Prostate gland (tissue), 2 donors: ENCODE results near the gene CHST11. TPM values are rescaled to one million over a fixed set of nuclear protein-coding genes. Genes with fewer than 3 reads are reported as not detected.

ENCODE experiments used
- DNase-seq: peaks from one replicate; pipeline ENCODE4 v3.0.0-alpha.2; 2019; ENCODE audit warnings: low spot score
- H3K27ac ChIP-seq, 2 donors: fragments of 200-600 bp; sonication (generic); 2 replicates each; pipeline ENCODE4 v1.5.1; 2017 to 2019
- H3K27me3 ChIP-seq: fragments of 200-600 bp; sonication (generic); replicated peaks from 2 replicates; pipeline ENCODE4 v1.5.1; 2019; ENCODE audit not compliant: insufficient read depth
- H3K36me3 ChIP-seq, 2 donors: fragments of 200-600 bp; sonication (generic); 1 replicate in 1 of 2; 2 replicates in 1 of 2; pipeline versions ENCODE4 v1.5.1 to v1.8.1; 2017 to 2019
- H3K4me1 ChIP-seq: fragments of 200-600 bp; sonication (generic); replicated peaks from 2 replicates; pipeline ENCODE4 v1.5.1; 2019
- H3K4me3 ChIP-seq, 2 donors: fragments of 200-600 bp; sonication (generic); 2 replicates each; pipeline ENCODE4 v1.5.1; 2017 to 2019
- H3K9me3 ChIP-seq: fragments of 200-600 bp; sonication (generic); 2 replicates; pipeline ENCODE4 v1.5.1; 2017
- POLR2A ChIP-seq: fragments of 450-650 bp; IDR thresholded peaks from one replicate; pipeline ENCODE4 v1.6.1; 2016; ENCODE audit warnings: antibody characterized with exemption, mild to moderate bottlenecking
- POLR2AphosphoS5 ChIP-seq: sonication (generic); formaldehyde crosslinking; IDR thresholded peaks from one replicate; pipeline ENCODE4 v1.6.1; 2017; ENCODE audit warnings: antibody characterized with exemption
- WGBS: methylation state at CpG from one replicate; pipeline ENCODE4 v1.1.5; 2018; 5-methylcytosine and 5-hydroxymethylcytosine counted together
- intact Hi-C: fragments of 100-400 bp; cut with DNase I; formaldehyde crosslinking; loops from one replicate; pipeline ENCODE4 v1.14.2; 2022
- total RNA-seq, 2 donors: library from RNA; depleted of rRNA; stranded (reverse); fragments of >200 nt; gene quantifications; one replicate each; pipeline ENCODE4 v1.1.0, GENCODE V29; 2016
- TF ChIP-seq, protein P1 (sequence below), 4 experiments: fragments of 200-600 bp in 2 of 4; fragments of 450-650 bp in 2 of 4; sonication (generic) in 2 of 4; IDR thresholded peaks; 1 replicate in 3 of 4; 2 replicates in 1 of 4; pipeline ENCODE4 v1.5.1; 2016 to 2019; ENCODE audit warnings: antibody characterized with exemption in 4 of 4, mild to moderate bottlenecking in 2 of 4, moderate library complexity in 2 of 4

The CHST11 gene
- total RNA-seq, 2 donors from 2014 or later, result 10.4 to 25.4 TPM

DNA sequence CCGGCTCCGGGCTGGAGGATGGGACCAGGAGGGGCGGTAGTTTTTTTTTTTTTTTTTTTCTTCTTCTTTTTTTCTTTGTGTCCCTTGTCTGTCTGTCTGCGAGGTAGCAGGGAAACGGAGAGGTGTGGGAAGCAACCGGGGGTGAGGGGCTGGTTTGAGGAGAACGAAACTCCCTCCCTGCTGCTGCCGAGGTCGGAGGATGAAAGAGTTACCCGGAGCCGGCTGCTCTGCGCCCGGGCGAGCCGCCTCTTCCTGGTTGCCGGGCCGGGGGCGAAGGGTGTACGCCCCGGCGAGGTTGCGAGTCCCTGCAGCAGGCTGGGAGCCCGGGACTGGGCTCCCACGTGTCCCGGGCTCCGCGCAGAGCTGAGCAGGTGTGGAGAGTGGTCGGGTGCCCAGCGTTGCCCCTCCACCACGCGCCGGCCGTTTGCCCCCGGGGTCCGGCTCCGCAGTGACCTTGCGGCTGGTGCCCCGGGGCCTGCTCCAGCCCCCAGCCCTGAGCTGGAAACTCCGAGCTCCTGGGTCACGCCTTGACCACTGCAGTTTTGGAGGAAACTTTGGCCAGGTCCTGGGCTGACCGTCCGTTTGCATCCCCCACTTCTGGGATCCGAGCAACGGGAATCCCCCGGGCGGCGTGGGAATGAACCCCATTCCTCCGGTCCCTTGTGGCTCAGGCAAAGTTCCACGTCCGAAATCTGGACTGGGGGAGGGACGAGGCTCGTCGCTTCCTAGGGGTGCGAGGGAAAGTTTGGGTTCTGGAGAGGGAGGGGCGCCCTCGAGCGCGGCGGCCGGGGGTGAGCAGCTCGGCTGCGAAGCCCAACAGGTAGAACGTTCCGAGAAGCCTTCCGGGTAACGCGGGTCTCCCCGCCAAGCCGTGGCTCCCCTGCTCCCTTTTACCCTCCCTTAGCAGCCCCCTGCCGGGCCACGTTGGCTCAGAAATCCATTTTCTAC, 1.3 kb downstream of the CHST11 start:
- under 1% methylated on average over 67 of the region's 71 CpGs for WGBS
- Histone ChIP-seq H3K36me3 (no peaks in the 10 kb centered on the region), H3K27ac (peak overlapping the region; percentile 66 to 80), H3K9me3 (no peaks in the 10 kb centered on the region), H3K4me3 (peak overlapping the region; percentile 48 to 68), H3K27me3 (no peaks in the 10 kb centered on the region), H3K4me1 (no peaks in the 10 kb centered on the region)
- intact Hi-C loops, result no loop called here
- TF ChIP-seq, protein P1, sequence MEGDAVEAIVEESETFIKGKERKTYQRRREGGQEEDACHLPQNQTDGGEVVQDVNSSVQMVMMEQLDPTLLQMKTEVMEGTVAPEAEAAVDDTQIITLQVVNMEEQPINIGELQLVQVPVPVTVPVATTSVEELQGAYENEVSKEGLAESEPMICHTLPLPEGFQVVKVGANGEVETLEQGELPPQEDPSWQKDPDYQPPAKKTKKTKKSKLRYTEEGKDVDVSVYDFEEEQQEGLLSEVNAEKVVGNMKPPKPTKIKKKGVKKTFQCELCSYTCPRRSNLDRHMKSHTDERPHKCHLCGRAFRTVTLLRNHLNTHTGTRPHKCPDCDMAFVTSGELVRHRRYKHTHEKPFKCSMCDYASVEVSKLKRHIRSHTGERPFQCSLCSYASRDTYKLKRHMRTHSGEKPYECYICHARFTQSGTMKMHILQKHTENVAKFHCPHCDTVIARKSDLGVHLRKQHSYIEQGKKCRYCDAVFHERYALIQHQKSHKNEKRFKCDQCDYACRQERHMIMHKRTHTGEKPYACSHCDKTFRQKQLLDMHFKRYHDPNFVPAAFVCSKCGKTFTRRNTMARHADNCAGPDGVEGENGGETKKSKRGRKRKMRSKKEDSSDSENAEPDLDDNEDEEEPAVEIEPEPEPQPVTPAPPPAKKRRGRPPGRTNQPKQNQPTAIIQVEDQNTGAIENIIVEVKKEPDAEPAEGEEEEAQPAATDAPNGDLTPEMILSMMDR (IDR thresholded peaks at IDR 0.05), result no peak
- TF ChIP-seq POLR2A, result no peak
- TF ChIP-seq POLR2AphosphoS5, result no peak
- DNase-seq, result no peak

DNA sequence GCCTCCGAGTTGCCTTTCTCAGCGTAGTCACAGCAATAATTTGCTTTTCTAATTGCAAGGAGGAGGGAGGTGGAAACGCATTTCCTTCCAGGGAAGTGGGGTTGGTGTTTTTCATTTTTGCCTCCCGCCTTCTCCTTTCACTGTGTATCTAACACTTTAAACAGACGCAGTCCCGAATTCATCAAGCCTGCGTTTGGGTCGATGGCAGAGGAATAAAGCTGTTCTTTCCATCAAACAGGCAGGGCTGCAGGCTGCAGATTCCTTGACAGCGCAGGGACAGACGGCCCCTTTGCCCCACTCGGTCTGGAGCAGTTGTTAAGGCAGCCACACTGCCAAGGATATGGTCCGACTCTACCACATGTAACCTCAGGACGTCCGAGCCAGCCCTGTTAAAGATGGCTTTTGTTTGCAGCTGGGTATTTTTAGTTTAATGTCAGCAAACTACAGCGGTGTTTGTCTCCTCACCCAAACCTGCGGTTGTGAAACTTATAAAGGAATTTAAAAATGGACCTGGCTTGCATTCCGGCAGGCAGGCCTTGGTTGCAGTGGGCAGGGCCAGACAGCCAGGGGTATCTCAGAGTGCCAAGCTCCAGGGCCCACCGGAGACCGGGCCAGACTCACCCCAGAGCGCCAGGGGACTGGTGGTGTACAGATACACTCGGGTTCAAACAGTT, 2.1 kb downstream of the CHST11 start:
- no peaks in the 10 kb centered on the region for H3K4me1 ChIP-seq
- no peaks in the 10 kb centered on the region for H3K9me3 ChIP-seq
- TF ChIP-seq POLR2A (no peak), POLR2AphosphoS5 (no peak)
- TF ChIP-seq, protein P1 (IDR thresholded peaks at IDR 0.05), result no peak
- peak overlapping the region; percentile 48 to 68 for H3K4me3 ChIP-seq
- no peak for DNase-seq
- H3K27me3 ChIP-seq, result no peaks in the 10 kb centered on the region
- 15% methylated on average over 21 of the region's 21 CpGs for WGBS
- no peaks in the 10 kb centered on the region for H3K36me3 ChIP-seq
- peak overlapping the region; percentile 66 to 80 for H3K27ac ChIP-seq
- intact Hi-C loops, result no loop called here

DNA sequence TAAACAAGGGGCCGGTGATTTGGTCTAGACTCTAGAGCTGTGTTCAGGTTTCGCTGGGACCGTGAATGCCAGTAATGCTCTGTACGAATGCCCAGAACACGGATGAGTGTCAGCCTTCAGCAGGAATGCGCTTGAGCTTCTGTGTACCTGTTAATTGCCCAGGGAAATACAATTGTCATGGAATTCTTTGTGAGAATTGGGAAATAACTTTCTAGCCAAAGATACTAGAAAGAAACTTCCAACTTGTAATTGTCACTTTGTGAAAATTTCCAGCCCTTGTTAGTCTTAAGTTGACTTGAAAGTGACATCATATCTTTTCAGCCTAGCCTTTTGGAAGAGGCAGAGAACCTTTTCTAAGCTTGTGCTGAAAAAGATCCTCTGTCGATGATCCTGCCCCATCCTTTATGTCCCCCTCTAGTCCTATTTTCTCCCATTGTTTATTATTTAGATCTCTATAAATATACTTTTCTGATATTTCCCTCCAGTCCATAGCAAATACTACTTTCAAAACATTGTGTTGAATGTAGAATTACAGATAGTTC, 2.7 kb downstream of the CHST11 start:
- H3K27me3 ChIP-seq, result no peaks in the 10 kb centered on the region
- TF ChIP-seq, protein P1 (IDR thresholded peaks at IDR 0.05), result no peak
- TF ChIP-seq POLR2AphosphoS5, result no peak
- TF ChIP-seq POLR2A, result no peak
- peak; percentile 14 for DNase-seq
- peak overlapping the region; percentile 66 to 80 for H3K27ac ChIP-seq
- no peaks in the 10 kb centered on the region for H3K4me1 ChIP-seq
- H3K9me3 ChIP-seq, result no peaks in the 10 kb centered on the region
- intact Hi-C loops, result no loop called here
- peak overlapping the region; percentile 48 to 68 for H3K4me3 ChIP-seq
- WGBS, result 52% methylated on average over 7 of the region's 7 CpGs
- H3K36me3 ChIP-seq, result no peaks in the 10 kb centered on the region

DNA sequence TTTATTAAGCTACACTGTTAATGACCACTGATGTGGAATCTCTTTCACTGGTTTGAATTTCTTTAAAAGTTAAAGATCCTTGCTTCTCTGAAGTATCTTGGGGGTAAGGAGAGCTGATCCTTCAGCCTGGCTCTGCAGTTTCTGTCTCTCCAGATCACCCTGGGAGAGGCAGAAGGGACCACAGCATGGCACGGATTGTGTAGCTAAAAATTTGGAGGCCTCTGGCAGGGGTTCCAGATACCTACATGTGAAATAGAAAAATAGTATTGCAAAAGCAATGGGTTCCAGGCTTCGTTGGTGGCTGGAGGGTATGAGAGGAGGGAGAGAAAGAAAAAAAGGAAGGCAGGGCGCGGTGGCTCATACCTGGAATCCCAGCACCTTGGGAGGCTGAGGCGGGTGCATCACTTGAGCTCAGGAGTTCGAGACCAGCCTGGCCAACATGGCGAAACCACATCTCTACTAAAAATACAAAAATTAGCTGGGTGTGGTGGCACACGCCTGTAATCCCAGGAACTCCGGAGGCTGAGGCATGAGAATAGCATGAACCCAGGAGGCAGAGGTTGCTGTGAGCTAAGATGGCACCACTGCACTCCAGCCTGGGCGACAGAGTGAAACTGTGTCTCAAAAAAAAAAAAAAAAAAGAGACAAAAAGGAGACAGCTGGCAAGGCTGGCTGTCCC, 3.4 kb downstream of the CHST11 start:
- Histone ChIP-seq H3K36me3 (no peaks in the 10 kb centered on the region), H3K4me1 (no peaks in the 10 kb centered on the region), H3K27me3 (no peaks in the 10 kb centered on the region), H3K4me3 (no peak overlapping the region), H3K9me3 (no peaks in the 10 kb centered on the region), H3K27ac (no peak overlapping the region)
- intact Hi-C loops, result no loop called here
- TF ChIP-seq, protein P1 (IDR thresholded peaks at IDR 0.05), result no peak
- TF ChIP-seq POLR2A, result no peak
- no peak for TF ChIP-seq POLR2AphosphoS5
- DNase-seq, result no peak
- 67% methylated on average over 10 of the region's 10 CpGs for WGBS
